Hepatocyte (in vitro differentiated cells): ENCODE measurements around the gene ZPR1. TPM values are rescaled to one million over a fixed set of nuclear protein-coding genes. Genes with fewer than 3 reads are reported as not detected.

Experiments used
- DNase-seq: peaks from one replicate; pipeline ENCODE4 v3.0.0-alpha.2; 2016; ENCODE audit warnings: low spot score
- H2AFZ ChIP-seq: fragments of 200-600 bp; sonication (generic); 2 replicates; pipeline ENCODE4 v1.6.0; 2016; ENCODE audit warnings: antibody characterized with exemption, mild to moderate bottlenecking
- H3K27ac ChIP-seq: fragments of 200-600 bp; sonication (generic); 2 replicates; pipeline ENCODE4 v1.5.1; 2016; ENCODE audit warnings: mild to moderate bottlenecking
- H3K27me3 ChIP-seq: fragments of 200-600 bp; sonication (generic); 2 replicates; pipeline ENCODE4 v1.6.1; 2016
- H3K36me3 ChIP-seq: fragments of 200-600 bp; sonication (generic); replicated peaks from 2 replicates; pipeline ENCODE4 v1.5.1; 2016; ENCODE audit warnings: low read depth; ENCODE audit not compliant: insufficient read depth
- H3K4me1 ChIP-seq: fragments of 200-600 bp; sonication (generic); 2 replicates; pipeline ENCODE4 v1.5.1; 2016; ENCODE audit warnings: mild to moderate bottlenecking, moderate library complexity; ENCODE audit not compliant: insufficient read depth
- H3K4me2 ChIP-seq: fragments of 200-600 bp; sonication (generic); 2 replicates; pipeline ENCODE4 v1.6.0; 2016
- H3K4me3 ChIP-seq: fragments of 200-600 bp; sonication (generic); 2 replicates; pipeline ENCODE4 v1.5.1; 2016; ENCODE audit warnings: mild to moderate bottlenecking
- H3K79me2 ChIP-seq: fragments of 200-600 bp; sonication (generic); 2 replicates; pipeline ENCODE4 v1.6.0; 2017; ENCODE audit warnings: mild to moderate bottlenecking
- H3K9me2 ChIP-seq: fragments of 200-600 bp; sonication (generic); replicated peaks from 2 replicates; pipeline ENCODE4 v1.6.0; 2017; ENCODE audit warnings: mild to moderate bottlenecking; ENCODE audit not compliant: insufficient read depth
- H3K9me3 ChIP-seq: fragments of 200-600 bp; sonication (generic); 2 replicates; pipeline ENCODE4 v1.5.1; 2016; ENCODE audit warnings: low read depth, mild to moderate bottlenecking
- H4K20me1 ChIP-seq: fragments of 200-600 bp; sonication (generic); 2 replicates; pipeline ENCODE4 v1.6.0; 2016; ENCODE audit warnings: mild to moderate bottlenecking; ENCODE audit not compliant: insufficient read depth, poor library complexity, severe bottlenecking
- EZH2 ChIP-seq: fragments of 200-600 bp; sonication (generic); IDR thresholded peaks from 2 replicates; pipeline ENCODE4 v1.6.1; 2016; ENCODE audit warnings: antibody characterized with exemption, mild to moderate bottlenecking, borderline replicate concordance
- EZH2phosphoT487 ChIP-seq: fragments of 200-600 bp; sonication (generic); IDR thresholded peaks from one replicate; pipeline ENCODE4 v1.6.1; 2018; ENCODE audit warnings: antibody characterized with exemption, mild to moderate bottlenecking, low read depth, moderate library complexity; ENCODE audit not compliant: unreplicated experiment, severe bottlenecking
- WGBS: methylation state at CpG from one replicate; pipeline ENCODE4 v1.1.6; 2016; ENCODE audit warnings: low lambda C conversion rate; ENCODE audit errors: missing lambda C conversion rate; 5-methylcytosine and 5-hydroxymethylcytosine counted together
- polyA plus RNA-seq: library from polyadenylated mRNA; unstranded; fragments of >200 nt; fragmentation: Nextera tagmentation; extraction: Ambion mirVana; gene quantifications from 2 replicates; pipeline ENCODE4 v1.2.1, GENCODE V29; 2016
- total RNA-seq: library from RNA; depleted of rRNA; stranded (reverse); fragments of >200 nt; gene quantifications from 2 replicates; pipeline ENCODE4 v1.2.3, GENCODE V29; 2014
- TF ChIP-seq, protein P1 (sequence below): fragments of 200-600 bp; sonication (generic); IDR thresholded peaks from 2 replicates; pipeline ENCODE4 v1.5.1; 2016; ENCODE audit warnings: antibody characterized with exemption, mild to moderate bottlenecking; ENCODE audit not compliant: poor library complexity

The ZPR1 gene
- total and polyA plus RNA-seq, 2 experiments from 2014 or later, result 38.6 to 50.1 TPM

- no peak overlapping the region for H2AFZ ChIP-seq
- TF ChIP-seq EZH2 (no peak), EZH2phosphoT487 (no peak)
- TF ChIP-seq, protein P1, sequence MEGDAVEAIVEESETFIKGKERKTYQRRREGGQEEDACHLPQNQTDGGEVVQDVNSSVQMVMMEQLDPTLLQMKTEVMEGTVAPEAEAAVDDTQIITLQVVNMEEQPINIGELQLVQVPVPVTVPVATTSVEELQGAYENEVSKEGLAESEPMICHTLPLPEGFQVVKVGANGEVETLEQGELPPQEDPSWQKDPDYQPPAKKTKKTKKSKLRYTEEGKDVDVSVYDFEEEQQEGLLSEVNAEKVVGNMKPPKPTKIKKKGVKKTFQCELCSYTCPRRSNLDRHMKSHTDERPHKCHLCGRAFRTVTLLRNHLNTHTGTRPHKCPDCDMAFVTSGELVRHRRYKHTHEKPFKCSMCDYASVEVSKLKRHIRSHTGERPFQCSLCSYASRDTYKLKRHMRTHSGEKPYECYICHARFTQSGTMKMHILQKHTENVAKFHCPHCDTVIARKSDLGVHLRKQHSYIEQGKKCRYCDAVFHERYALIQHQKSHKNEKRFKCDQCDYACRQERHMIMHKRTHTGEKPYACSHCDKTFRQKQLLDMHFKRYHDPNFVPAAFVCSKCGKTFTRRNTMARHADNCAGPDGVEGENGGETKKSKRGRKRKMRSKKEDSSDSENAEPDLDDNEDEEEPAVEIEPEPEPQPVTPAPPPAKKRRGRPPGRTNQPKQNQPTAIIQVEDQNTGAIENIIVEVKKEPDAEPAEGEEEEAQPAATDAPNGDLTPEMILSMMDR, result no peak
- DNase-seq, result no peak
- H3K36me3 ChIP-seq, result no peaks in the 10 kb centered on the region
- H3K9me2 ChIP-seq, result no peaks in the 10 kb centered on the region
- H3K27ac ChIP-seq, result no peak overlapping the region
- no peak overlapping the region for H3K4me2 ChIP-seq
- H3K79me2 ChIP-seq, result no peaks in the 10 kb centered on the region
- no peaks in the 10 kb centered on the region for H4K20me1 ChIP-seq
- H3K4me1 ChIP-seq, result no peaks in the 10 kb centered on the region
- WGBS, result 89% methylated on average over 2 of the region's 2 CpGs
- no peak overlapping the region for H3K4me3 ChIP-seq
- H3K27me3 ChIP-seq, result no peaks in the 10 kb centered on the region
- H3K9me3 ChIP-seq, result no peaks in the 10 kb centered on the region
Observed at GRCh38 chr11:116800610-116801009, 12.8 kb upstream of the ZPR1 start.

- Histone ChIP-seq H3K36me3 (no peaks in the 10 kb centered on the region), H3K27me3 (no peaks in the 10 kb centered on the region), H3K27ac (no peak overlapping the region), H4K20me1 (no peaks in the 10 kb centered on the region), H3K4me2 (no peak overlapping the region), H3K9me3 (no peaks in the 10 kb centered on the region), H3K4me1 (no peaks in the 10 kb centered on the region), H3K9me2 (no peaks in the 10 kb centered on the region), H3K79me2 (no peaks in the 10 kb centered on the region), H2AFZ (no peak overlapping the region), H3K4me3 (no peak overlapping the region)
- TF ChIP-seq EZH2 (no peak), EZH2phosphoT487 (no peak)
- TF ChIP-seq, protein P1, result no peak
- no peak for DNase-seq
- WGBS, result 92% methylated on average over 5 of the region's 5 CpGs
Observed at GRCh38 chr11:116798368-116798767, 10.5 kb upstream of the ZPR1 start.

GRCh38 chr11:116797816-116798215 lies 10.0 kb upstream of the ZPR1 start:
- TF ChIP-seq, protein P1, result no peak
- TF ChIP-seq EZH2phosphoT487 (no peak), EZH2 (no peak)
- no peaks in the 10 kb centered on the region for H3K9me3 ChIP-seq
- H3K36me3 ChIP-seq, result no peaks in the 10 kb centered on the region
- H3K79me2 ChIP-seq, result no peaks in the 10 kb centered on the region
- H3K4me2 ChIP-seq, result no peak overlapping the region
- no peaks in the 10 kb centered on the region for H3K27me3 ChIP-seq
- 90% methylated on average over 5 of the region's 5 CpGs for WGBS
- no peaks in the 10 kb centered on the region for H3K9me2 ChIP-seq
- no peak for DNase-seq
- H4K20me1 ChIP-seq, result no peaks in the 10 kb centered on the region
- no peak overlapping the region for H2AFZ ChIP-seq
- H3K4me1 ChIP-seq, result no peaks in the 10 kb centered on the region
- no peak overlapping the region for H3K27ac ChIP-seq
- H3K4me3 ChIP-seq, result no peak overlapping the region

DNA sequence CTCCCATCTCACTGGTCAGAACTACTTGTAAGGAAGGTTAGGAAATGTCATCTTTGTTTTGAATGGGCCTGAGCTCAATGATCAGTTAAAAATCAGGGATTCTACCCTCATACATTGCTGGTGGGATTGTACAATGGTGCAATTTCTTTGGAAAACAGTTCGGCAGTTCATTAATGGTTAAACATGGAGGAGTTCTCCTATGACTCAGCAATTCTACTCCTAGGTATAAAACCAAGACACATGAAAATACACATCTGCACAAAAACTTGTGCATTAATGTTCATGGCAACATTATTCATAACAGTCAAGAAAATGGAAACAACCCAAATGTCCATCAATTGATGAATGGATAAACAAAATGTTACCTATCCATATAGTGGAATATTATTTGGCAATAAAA lies 8.7 kb upstream of the ZPR1 start:
- 69% methylated on average over 1 of the region's 1 CpG for WGBS

More for the DNA sequence above, 8.7 kb upstream of the ZPR1 start:
- Histone ChIP-seq H3K27ac (no peak overlapping the region), H3K9me3 (no peaks in the 10 kb centered on the region), H3K4me2 (no peak overlapping the region), H3K4me1 (no peaks in the 10 kb centered on the region), H3K36me3 (no peaks in the 10 kb centered on the region), H3K9me2 (no peaks in the 10 kb centered on the region), H3K27me3 (no peaks in the 10 kb centered on the region), H3K4me3 (no peak overlapping the region), H2AFZ (no peak overlapping the region), H3K79me2 (no peaks in the 10 kb centered on the region), H4K20me1 (no peaks in the 10 kb centered on the region)
- TF ChIP-seq EZH2, result no peak
- TF ChIP-seq, protein P1, result no peak
- TF ChIP-seq EZH2phosphoT487, result no peak
- DNase-seq, result no peak
